ENCODE data around the gene MOB1B. TPM values are rescaled to one million over a fixed set of nuclear protein-coding genes. Genes with fewer than 3 reads are reported as not detected.
"Not testable (repeated sequence)": the region's sequence is repeated elsewhere in the genome, so short reads cannot be mapped to it uniquely, and the experiment has no call there.

MOB1B gene
- total RNA-seq, 1 experiment from 2014 or later, result 21.0 TPM

DNA sequence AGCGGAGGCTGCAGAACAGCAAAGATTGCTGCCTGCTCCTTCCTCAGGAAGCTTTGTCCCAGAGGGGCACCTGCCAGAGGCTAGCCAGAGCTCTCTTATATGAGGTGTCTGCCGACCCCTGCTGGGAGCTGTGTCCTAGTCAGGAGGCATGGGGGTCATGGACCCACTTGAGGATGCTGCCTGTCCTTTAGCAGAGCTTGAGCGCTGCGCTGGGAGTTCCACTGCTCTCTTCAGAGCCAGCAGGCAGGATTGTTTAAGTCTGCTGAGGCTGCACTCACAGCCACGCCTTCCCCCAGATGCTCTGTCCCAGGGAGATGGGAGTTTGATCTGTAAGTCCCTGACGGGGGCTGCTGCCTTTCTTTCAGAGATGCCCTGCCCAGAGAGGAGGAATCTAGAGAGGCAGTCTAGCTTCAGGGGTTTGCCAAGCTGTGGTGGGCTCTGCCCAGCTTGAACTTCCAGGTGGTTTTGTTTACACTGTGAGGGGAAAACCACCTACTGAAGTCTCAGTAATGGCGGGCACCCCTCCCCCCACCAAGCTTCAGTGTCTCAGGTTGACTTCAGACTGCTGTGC is 102.2 kb downstream of the MOB1B start:
- BruUV-seq (replicated peaks), result no TSS peak
- no peaks in the 10 kb centered on the region for H3K27me3 ChIP-seq (replicated peaks; ENCODE audit: insufficient read depth, low read depth, low read length, poor library complexity)
- intact Hi-C loops (cut with micrococcal nuclease; ENCODE audit: unreplicated experiment), result no loop called here
- no peaks in the 10 kb centered on the region for H3K9me3 ChIP-seq (ENCODE audit: low read depth, low read length, poor library complexity, severe bottlenecking)
- H3K27ac ChIP-seq (ENCODE audit: low read depth, low read length, poor library complexity, severe bottlenecking), result no peak overlapping the region
- no peaks in the 10 kb centered on the region for H3K4me1 ChIP-seq (ENCODE audit: insufficient read depth, low read length, poor library complexity, severe bottlenecking)
- no peak overlapping the region for H3K4me3 ChIP-seq (ENCODE audit: low read depth, low read length, poor library complexity, severe bottlenecking)
- POLR2A ChIA-PET (ENCODE audit: low non-redundant PET), result no interaction called here
- DNase-seq (ENCODE audit: low spot score), result no peak
- no peaks in the 10 kb centered on the region for H3K36me3 ChIP-seq (ENCODE audit: insufficient read depth, low read length, poor library complexity, severe bottlenecking)
- TF ChIP-seq EZH2 (IDR thresholded peaks at IDR 0.05; ENCODE audit: borderline replicate concordance, low read depth, low read length, poor library complexity, severe bottlenecking), result no peak
- TF ChIP-seq, protein P1, sequence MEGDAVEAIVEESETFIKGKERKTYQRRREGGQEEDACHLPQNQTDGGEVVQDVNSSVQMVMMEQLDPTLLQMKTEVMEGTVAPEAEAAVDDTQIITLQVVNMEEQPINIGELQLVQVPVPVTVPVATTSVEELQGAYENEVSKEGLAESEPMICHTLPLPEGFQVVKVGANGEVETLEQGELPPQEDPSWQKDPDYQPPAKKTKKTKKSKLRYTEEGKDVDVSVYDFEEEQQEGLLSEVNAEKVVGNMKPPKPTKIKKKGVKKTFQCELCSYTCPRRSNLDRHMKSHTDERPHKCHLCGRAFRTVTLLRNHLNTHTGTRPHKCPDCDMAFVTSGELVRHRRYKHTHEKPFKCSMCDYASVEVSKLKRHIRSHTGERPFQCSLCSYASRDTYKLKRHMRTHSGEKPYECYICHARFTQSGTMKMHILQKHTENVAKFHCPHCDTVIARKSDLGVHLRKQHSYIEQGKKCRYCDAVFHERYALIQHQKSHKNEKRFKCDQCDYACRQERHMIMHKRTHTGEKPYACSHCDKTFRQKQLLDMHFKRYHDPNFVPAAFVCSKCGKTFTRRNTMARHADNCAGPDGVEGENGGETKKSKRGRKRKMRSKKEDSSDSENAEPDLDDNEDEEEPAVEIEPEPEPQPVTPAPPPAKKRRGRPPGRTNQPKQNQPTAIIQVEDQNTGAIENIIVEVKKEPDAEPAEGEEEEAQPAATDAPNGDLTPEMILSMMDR (conservative IDR thresholded peaks at IDR 0.05; ENCODE audit: low read depth, low read length), result no peak
- CTCF ChIA-PET, result no interaction called here

DNA sequence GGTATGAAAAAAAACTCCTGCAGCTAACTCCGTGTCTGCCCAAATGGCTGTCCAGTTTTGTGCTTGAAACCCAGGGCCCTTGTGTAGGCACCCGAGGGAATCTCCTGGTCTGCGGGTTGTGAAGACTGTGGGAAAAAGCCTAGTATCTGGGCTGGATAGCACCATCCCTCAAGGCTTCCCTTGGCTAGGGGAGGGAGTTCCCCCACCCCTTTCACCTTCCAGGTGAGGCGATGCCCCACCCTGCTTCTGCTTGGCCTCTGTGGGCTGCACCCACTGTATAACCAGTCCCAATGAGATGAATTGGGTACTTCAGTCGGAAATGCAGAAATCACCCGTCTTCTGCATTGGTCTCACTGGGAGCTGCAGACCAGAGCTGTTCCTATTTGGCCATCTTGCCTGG is 102.9 kb downstream of the MOB1B start:
- BruUV-seq (replicated peaks); H3K36me3 ChIP-seq (ENCODE audit: insufficient read depth, low read length, poor library complexity, severe bottlenecking); intact Hi-C loops (cut with micrococcal nuclease; ENCODE audit: unreplicated experiment); H3K9me3 ChIP-seq (ENCODE audit: low read depth, low read length, poor library complexity, severe bottlenecking); DNase-seq (ENCODE audit: low spot score); POLR2A ChIA-PET (ENCODE audit: low non-redundant PET); H3K27ac ChIP-seq (ENCODE audit: low read depth, low read length, poor library complexity, severe bottlenecking); H3K27me3 ChIP-seq (replicated peaks; ENCODE audit: insufficient read depth, low read depth, low read length, poor library complexity); H3K4me1 ChIP-seq (ENCODE audit: insufficient read depth, low read length, poor library complexity, severe bottlenecking); CTCF ChIA-PET; H3K4me3 ChIP-seq (ENCODE audit: low read depth, low read length, poor library complexity, severe bottlenecking): not testable (repeated sequence)

DNA sequence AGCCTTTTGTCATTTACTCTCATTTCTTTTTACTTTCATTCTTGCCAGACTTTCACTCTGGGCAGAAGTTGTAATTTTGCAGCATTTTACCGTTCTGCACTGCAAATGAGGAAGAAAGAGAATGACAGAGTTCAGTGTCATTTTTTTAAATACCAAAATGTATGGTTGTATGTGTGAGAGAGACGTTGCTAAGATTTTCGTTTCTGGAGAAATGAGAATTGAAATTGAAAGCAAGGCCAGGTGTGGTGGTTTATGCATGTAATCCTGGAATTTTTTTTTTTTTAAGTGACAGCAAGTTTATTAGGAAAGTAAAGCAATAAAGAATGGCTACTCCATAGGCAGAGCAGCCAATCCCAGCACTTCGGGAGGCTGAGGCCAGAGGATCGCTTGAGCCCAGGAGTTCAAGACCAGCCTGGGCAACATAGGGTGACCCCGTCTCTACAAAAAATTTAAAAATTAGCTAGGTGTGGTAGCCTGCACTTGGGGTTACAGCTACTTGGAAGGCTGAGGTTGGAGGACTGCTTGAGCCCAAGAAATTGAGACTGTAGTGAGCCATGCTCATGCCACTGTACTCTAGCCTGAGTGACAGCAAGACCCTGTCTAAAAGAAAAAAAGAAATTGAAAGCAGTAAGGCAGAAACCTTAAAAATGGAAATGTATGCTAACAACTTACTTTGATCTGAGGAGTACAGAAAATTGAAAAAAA is 104.2 kb downstream of the MOB1B start:
- no peaks in the 10 kb centered on the region for H3K36me3 ChIP-seq (ENCODE audit: insufficient read depth, low read length, poor library complexity, severe bottlenecking)
- TF ChIP-seq, protein P1 (conservative IDR thresholded peaks at IDR 0.05; ENCODE audit: low read depth, low read length), result no peak
- no peak for TF ChIP-seq EZH2 (IDR thresholded peaks at IDR 0.05; ENCODE audit: borderline replicate concordance, low read depth, low read length, poor library complexity, severe bottlenecking)
- ChIA-PET POLR2A (ENCODE audit: low non-redundant PET) (no interaction called here), CTCF (interaction anchor here (0.7 kb wide), 1 partner anchor 681 kb away, joined by 6 read pairs; no protein-coding TSS in a partner anchor)
- DNase-seq (ENCODE audit: low spot score), result no peak
- H3K4me3 ChIP-seq (ENCODE audit: low read depth, low read length, poor library complexity, severe bottlenecking), result no peak overlapping the region
- H3K27ac ChIP-seq (ENCODE audit: low read depth, low read length, poor library complexity, severe bottlenecking), result no peak overlapping the region
- H3K4me1 ChIP-seq (ENCODE audit: insufficient read depth, low read length, poor library complexity, severe bottlenecking), result no peaks in the 10 kb centered on the region
- intact Hi-C loops (cut with micrococcal nuclease; ENCODE audit: unreplicated experiment), result no loop called here
- no peaks in the 10 kb centered on the region for H3K27me3 ChIP-seq (replicated peaks; ENCODE audit: insufficient read depth, low read depth, low read length, poor library complexity)
- BruUV-seq (replicated peaks), result no TSS peak
- H3K9me3 ChIP-seq (ENCODE audit: low read depth, low read length, poor library complexity, severe bottlenecking), result no peaks in the 10 kb centered on the region

DNA sequence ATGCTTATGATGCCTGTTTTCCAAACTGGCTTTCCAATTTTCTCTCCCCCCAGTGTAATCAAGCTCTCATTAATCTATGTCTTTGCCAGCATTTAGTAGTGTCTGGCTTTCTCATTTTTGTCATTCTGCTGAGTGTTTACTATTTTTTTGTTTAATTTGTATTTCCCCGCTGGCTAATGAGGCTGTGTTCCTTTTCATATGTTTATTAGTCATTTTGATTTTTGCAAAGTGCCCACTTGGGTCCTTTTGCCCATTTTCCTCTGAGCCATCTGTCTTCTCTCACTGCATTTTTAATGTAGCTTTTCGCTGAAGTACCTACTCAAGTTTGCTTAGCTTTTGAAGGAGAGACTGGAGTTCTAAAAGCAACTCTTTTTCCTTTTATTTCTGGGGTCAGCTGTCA is 106.0 kb downstream of the MOB1B start:
- no TSS peak for BruUV-seq (replicated peaks)
- Histone ChIP-seq H3K9me3 (ENCODE audit: low read depth, low read length, poor library complexity, severe bottlenecking) (no peaks in the 10 kb centered on the region), H3K36me3 (ENCODE audit: insufficient read depth, low read length, poor library complexity, severe bottlenecking) (no peaks in the 10 kb centered on the region), H3K27me3 (replicated peaks; ENCODE audit: insufficient read depth, low read depth, low read length, poor library complexity) (no peaks in the 10 kb centered on the region), H3K27ac (ENCODE audit: low read depth, low read length, poor library complexity, severe bottlenecking) (no peak overlapping the region), H3K4me3 (ENCODE audit: low read depth, low read length, poor library complexity, severe bottlenecking) (no peak overlapping the region), H3K4me1 (ENCODE audit: insufficient read depth, low read length, poor library complexity, severe bottlenecking) (no peaks in the 10 kb centered on the region)
- intact Hi-C loops (cut with micrococcal nuclease; ENCODE audit: unreplicated experiment), result no loop called here
- ChIA-PET POLR2A (ENCODE audit: low non-redundant PET) (no interaction called here), CTCF (no interaction called here)
- TF ChIP-seq EZH2 (IDR thresholded peaks at IDR 0.05; ENCODE audit: borderline replicate concordance, low read depth, low read length, poor library complexity, severe bottlenecking), result no peak
- TF ChIP-seq, protein P1 (conservative IDR thresholded peaks at IDR 0.05; ENCODE audit: low read depth, low read length), result no peak
- no peak for DNase-seq (ENCODE audit: low spot score)
